ENCODE results near the gene ADD2. TPM values are rescaled to one million over a fixed set of nuclear protein-coding genes. Genes with fewer than 3 reads are reported as not detected.

The ADD2 gene
- total RNA-seq, 1 experiment from 2014 or later: 4.4 TPM

DNA sequence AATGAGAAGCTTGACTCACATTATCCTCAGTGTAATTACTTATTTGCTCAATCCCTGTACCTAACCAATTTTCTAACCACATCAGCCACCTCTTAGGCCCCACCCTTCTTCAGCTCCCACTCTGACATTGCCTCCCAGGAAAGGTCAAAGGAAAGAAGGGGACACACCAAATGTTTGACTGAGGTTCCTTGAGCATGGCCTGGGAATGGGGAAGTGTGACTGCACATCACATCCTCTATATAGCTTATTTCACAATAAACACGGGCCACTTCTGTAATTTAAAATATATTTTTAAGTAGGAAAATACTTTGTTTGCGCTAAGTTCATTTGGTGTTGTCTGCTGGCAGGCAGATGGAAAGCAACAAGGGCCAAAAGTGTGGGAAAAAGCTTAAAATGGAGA lies 25.4 kb upstream of the ADD2 start:
- no peak for ATAC-seq

DNA sequence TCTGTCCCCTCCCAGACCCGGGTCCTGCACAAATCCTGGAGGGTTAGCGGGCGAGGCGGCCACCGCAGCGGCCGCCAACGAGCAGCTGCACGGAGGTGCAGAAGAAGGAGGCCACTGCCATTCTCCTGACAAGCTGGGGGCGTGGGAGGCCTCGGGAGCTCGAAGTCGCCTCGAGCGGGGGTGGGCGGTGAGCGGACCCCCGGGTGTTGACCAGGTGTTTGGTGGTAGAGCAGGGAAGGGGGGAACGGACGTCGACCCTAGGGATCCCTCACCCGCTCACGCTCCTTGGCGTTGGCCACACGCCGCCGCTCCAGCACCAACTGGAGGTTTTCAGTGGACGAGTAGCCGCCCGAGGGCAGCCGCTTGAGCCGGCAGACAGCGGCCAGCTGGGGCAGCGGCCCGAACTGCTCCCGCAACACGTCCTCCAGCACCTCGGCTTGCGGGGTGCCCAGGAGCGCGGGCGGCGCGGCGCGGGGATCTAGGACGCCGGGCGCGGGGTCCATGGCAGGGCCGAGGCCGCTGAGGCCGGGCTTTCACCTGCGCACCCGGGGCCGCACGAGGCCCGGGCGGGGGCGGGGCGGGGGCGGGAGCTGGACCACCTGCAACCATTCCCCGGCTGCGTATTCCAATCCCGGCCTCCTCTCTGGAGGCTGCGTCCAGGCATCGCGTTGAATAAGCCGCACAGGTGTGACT lies 22.3 kb upstream of the ADD2 start, which contains the start of gene FIGLA:
Gene FIGLA (minus strand): TSS at position 508 of the 693 bp plus-strand sequence. CDS start 5 bp downstream, at position 503.
- intact Hi-C loops (cut with micrococcal nuclease): no loop called here
- Histone ChIP-seq H3K4me1 (ENCODE audit: insufficient read depth, low read length) (no peaks in the 10 kb centered on the region), H3K27me3 (ENCODE audit: low read length) (peaks cover 63% of the 10 kb centered on the region), H2AFZ (ENCODE audit: low read length) (peak within 1 kb of the TSS; percentile 50), H3K79me2 (ENCODE audit: low read length) (no peaks in the 10 kb centered on the region), H3K36me3 (ENCODE audit: low read depth, low read length) (no peaks in the 10 kb centered on the region), H3K27ac (ENCODE audit: low read length) (no peak within 1 kb of the TSS), H3K4me2 (ENCODE audit: low read length) (peak within 1 kb of the TSS; percentile 64), H4K20me1 (ENCODE audit: low read length) (no peaks in the 10 kb centered on the region), H3K9me3 (ENCODE audit: low read length) (no peaks in the 10 kb centered on the region), H3F3A (ENCODE audit: low read length, unreplicated experiment) (no peaks in the 10 kb centered on the region), H3K9me2 (replicated peaks; ENCODE audit: low read length) (no peaks in the 10 kb centered on the region), H3K9ac (ENCODE audit: low read length) (no peak within 1 kb of the TSS), H3K4me3 (ENCODE audit: low read length) (peak within 1 kb of the TSS; percentile 29)
- DNase-seq (no peak), ATAC-seq (no peak)
- POLR2A ChIA-PET (ENCODE audit: unreplicated experiment): no interaction called here
- no TSS peak for BruUV-seq (replicated peaks)
- CTCF ChIA-PET: no interaction called here
- TF ChIP-seq EZH2phosphoT487 (IDR thresholded peaks at IDR 0.05; ENCODE audit: borderline replicate concordance, low read length) (no peak), EZH2 (IDR thresholded peaks at IDR 0.05; ENCODE audit: low read length, unreplicated experiment) (no peak)
- TF ChIP-seq, protein P1, sequence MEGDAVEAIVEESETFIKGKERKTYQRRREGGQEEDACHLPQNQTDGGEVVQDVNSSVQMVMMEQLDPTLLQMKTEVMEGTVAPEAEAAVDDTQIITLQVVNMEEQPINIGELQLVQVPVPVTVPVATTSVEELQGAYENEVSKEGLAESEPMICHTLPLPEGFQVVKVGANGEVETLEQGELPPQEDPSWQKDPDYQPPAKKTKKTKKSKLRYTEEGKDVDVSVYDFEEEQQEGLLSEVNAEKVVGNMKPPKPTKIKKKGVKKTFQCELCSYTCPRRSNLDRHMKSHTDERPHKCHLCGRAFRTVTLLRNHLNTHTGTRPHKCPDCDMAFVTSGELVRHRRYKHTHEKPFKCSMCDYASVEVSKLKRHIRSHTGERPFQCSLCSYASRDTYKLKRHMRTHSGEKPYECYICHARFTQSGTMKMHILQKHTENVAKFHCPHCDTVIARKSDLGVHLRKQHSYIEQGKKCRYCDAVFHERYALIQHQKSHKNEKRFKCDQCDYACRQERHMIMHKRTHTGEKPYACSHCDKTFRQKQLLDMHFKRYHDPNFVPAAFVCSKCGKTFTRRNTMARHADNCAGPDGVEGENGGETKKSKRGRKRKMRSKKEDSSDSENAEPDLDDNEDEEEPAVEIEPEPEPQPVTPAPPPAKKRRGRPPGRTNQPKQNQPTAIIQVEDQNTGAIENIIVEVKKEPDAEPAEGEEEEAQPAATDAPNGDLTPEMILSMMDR (conservative IDR thresholded peaks at IDR 0.05; ENCODE audit: low read depth, low read length): no peak

More for the DNA sequence above, 25.4 kb upstream of the ADD2 start:
- Histone ChIP-seq H3K4me3 (ENCODE audit: low read length) (no peak overlapping the region), H3K9ac (ENCODE audit: low read length) (no peak overlapping the region), H3K27ac (ENCODE audit: low read length) (no peak overlapping the region), H3K4me2 (ENCODE audit: low read length) (no peak overlapping the region), H2AFZ (ENCODE audit: low read length) (no peak overlapping the region), H3F3A (ENCODE audit: low read length, unreplicated experiment) (no peaks in the 10 kb centered on the region), H3K79me2 (ENCODE audit: low read length) (no peaks in the 10 kb centered on the region), H3K9me2 (replicated peaks; ENCODE audit: low read length) (no peaks in the 10 kb centered on the region), H3K4me1 (ENCODE audit: insufficient read depth, low read length) (no peaks in the 10 kb centered on the region), H3K36me3 (ENCODE audit: low read depth, low read length) (no peaks in the 10 kb centered on the region), H4K20me1 (ENCODE audit: low read length) (no peaks in the 10 kb centered on the region), H3K27me3 (ENCODE audit: low read length) (peaks cover 59% of the 10 kb centered on the region), H3K9me3 (ENCODE audit: low read length) (no peaks in the 10 kb centered on the region)
- intact Hi-C loops (cut with micrococcal nuclease): no loop called here
- DNase-seq: no peak
- BruUV-seq (replicated peaks): no TSS peak
- CTCF ChIA-PET: no interaction called here
- POLR2A ChIA-PET (ENCODE audit: unreplicated experiment): no interaction called here
- TF ChIP-seq, protein P1 (conservative IDR thresholded peaks at IDR 0.05; ENCODE audit: low read depth, low read length): no peak
- no peak for TF ChIP-seq EZH2 (IDR thresholded peaks at IDR 0.05; ENCODE audit: low read length, unreplicated experiment)
- TF ChIP-seq EZH2phosphoT487 (IDR thresholded peaks at IDR 0.05; ENCODE audit: borderline replicate concordance, low read length): no peak

All from PC-3 (cell line).